ENCODE results near the gene MAP2K7. TPM values are rescaled to one million over a fixed set of nuclear protein-coding genes. Genes with fewer than 3 reads are reported as not detected.

Gene MAP2K7
- total RNA-seq, 1 donor from 2014 or later = 42.1 TPM

GRCh38 chr19:7926021-7926726 lies 22.5 kb downstream of the MAP2K7 start, which contains the start of gene CTXN1:
Gene CTXN1, minus strand, starts transcription at chr19:7926135. Its CDS starts 597 bp downstream, at chr19:7925538.
- H3K27ac Mint-ChIP-seq (ENCODE audit: unreplicated experiment) = peak within 1 kb of the TSS; percentile 80
- peaks cover 11% of the 10 kb centered on the region for H3K36me3 Mint-ChIP-seq (ENCODE audit: unreplicated experiment)
- peaks cover 49% of the 10 kb centered on the region for H3K4me1 Mint-ChIP-seq (ENCODE audit: unreplicated experiment)
- H3K9me3 Mint-ChIP-seq (ENCODE audit: unreplicated experiment) = no peaks in the 10 kb centered on the region
- DNase-seq (ENCODE audit: extremely low spot score, unreplicated experiment) = peak; percentile 93
- no peaks in the 10 kb centered on the region for H3K27me3 Mint-ChIP-seq (ENCODE audit: unreplicated experiment)
- TF ChIP-seq CTCF (IDR thresholded peaks at IDR 0.05) = no peak
- H3K4me3 Mint-ChIP-seq (ENCODE audit: unreplicated experiment) = peak within 1 kb of the TSS; percentile 79

DNA sequence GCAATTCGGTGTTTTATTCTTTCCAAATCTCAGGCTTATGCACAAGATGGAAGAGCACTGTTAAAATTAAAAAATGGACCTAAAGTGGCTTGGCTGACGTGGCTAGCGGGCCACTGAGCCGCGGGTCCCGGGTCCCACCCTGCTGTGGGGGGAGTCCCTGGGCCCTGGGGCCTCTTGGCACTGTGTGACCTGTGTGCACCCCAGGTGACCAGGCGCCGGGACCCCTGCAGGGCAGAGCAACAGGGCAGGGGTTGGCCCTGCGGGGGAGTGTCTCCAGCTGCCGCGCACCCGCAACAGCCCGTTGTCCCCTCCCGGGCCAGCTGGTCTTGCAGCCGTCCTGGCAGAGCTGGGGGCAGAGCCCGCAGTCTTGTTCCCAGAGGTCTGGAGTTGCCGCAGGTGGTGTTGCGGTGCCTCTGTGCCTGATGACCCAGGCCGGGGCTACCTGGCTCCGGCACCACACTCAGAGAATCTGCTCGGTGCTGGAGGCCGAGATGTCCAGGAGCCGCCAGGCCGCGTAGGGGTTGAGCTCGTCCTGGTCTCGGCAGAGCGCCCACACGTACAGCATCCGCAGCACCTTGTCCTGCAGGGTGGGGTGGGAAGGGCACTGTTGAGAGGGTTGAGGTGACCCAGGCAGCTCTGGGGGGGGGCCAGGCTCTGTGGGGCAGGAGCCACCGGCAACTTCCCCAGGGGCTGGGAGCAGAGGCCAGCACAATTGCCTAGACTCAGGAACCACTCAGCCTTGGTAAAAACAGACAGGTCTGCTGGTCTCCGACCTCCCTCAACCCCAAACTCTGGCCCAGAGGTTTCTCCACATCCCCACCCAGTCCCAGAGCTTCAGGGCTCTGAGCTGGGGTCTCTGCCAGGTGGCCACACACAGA lies 23.3 kb downstream of the MAP2K7 start:
- TF ChIP-seq CTCF (IDR thresholded peaks at IDR 0.05) = no peak
- Mint-ChIP-seq H3K4me1 (ENCODE audit: unreplicated experiment) (peaks cover 42% of the 10 kb centered on the region), H3K27ac (ENCODE audit: unreplicated experiment) (peak overlapping the region; percentile 80), H3K4me3 (ENCODE audit: unreplicated experiment) (peak overlapping the region; percentile 72), H3K27me3 (ENCODE audit: unreplicated experiment) (no peaks in the 10 kb centered on the region), H3K9me3 (ENCODE audit: unreplicated experiment) (no peaks in the 10 kb centered on the region), H3K36me3 (ENCODE audit: unreplicated experiment) (peaks cover 11% of the 10 kb centered on the region)
- no peak for DNase-seq (ENCODE audit: extremely low spot score, unreplicated experiment)

GRCh38 chr19:7927605-7928333 lies 24.1 kb downstream of the MAP2K7 start:
- no peaks in the 10 kb centered on the region for H3K27me3 Mint-ChIP-seq (ENCODE audit: unreplicated experiment)
- peaks cover 11% of the 10 kb centered on the region for H3K36me3 Mint-ChIP-seq (ENCODE audit: unreplicated experiment)

DNA sequence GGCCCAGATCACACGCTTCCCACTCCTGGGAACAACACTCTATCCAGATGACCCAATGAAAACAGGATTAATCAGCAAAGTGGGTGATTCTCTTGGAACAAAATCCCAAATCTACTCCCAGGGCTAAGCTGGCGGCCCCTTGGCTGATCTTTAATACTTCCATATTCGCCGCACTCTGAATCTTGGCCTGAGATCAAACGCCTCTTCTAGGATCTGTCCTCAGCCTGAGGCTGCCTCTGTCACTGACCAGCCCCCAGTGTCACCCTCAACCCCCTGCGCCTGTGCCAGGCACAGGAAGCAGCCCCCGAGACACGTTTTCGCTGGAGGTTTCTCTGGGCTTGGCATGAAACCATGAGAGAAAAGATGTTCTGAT lies 24.6 kb downstream of the MAP2K7 start:
- Mint-ChIP-seq H3K27ac (ENCODE audit: unreplicated experiment) (peak overlapping the region; percentile 97), H3K27me3 (ENCODE audit: unreplicated experiment) (no peaks in the 10 kb centered on the region), H3K9me3 (ENCODE audit: unreplicated experiment) (no peaks in the 10 kb centered on the region), H3K4me1 (ENCODE audit: unreplicated experiment) (peaks cover 36% of the 10 kb centered on the region), H3K36me3 (ENCODE audit: unreplicated experiment) (peaks cover 14% of the 10 kb centered on the region), H3K4me3 (ENCODE audit: unreplicated experiment) (peak overlapping the region; percentile 56)
- TF ChIP-seq CTCF (IDR thresholded peaks at IDR 0.05) = no peak
- DNase-seq (ENCODE audit: extremely low spot score, unreplicated experiment) = no peak

More at GRCh38 chr19:7927605-7928333, 24.1 kb downstream of the MAP2K7 start:
- no peak overlapping the region for H3K4me3 Mint-ChIP-seq (ENCODE audit: unreplicated experiment)
- H3K4me1 Mint-ChIP-seq (ENCODE audit: unreplicated experiment) = peaks cover 39% of the 10 kb centered on the region
- peak overlapping the region; percentile 97 for H3K27ac Mint-ChIP-seq (ENCODE audit: unreplicated experiment)
- no peak for TF ChIP-seq CTCF (IDR thresholded peaks at IDR 0.05)
- no peaks in the 10 kb centered on the region for H3K9me3 Mint-ChIP-seq (ENCODE audit: unreplicated experiment)
- no peak for DNase-seq (ENCODE audit: extremely low spot score, unreplicated experiment)
